ENCODE measurements around the gene AGO4.

The AGO4 gene

DNA sequence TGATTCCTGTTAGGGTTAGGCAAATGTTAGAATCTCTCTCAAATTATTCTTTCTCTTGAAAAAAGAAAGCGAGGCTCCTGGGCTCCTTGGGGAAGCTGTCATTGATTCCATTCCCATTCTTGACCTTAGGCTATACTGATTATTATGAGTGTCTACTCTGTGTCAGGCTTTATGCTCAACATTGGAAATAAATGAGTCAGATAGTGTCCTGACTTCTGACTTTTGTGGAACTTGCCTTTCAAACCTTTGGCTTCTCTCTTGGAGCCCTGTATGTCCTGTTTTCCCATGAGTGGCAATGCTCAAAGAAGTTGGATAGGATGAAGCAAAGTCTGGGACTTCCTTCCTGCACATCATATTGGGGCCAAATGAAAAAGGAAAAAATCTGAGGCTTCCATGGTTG lies 86.8 kb downstream of the AGO4 start:
- DNase-seq (ENCODE audit: low spot score): no peak

DNA sequence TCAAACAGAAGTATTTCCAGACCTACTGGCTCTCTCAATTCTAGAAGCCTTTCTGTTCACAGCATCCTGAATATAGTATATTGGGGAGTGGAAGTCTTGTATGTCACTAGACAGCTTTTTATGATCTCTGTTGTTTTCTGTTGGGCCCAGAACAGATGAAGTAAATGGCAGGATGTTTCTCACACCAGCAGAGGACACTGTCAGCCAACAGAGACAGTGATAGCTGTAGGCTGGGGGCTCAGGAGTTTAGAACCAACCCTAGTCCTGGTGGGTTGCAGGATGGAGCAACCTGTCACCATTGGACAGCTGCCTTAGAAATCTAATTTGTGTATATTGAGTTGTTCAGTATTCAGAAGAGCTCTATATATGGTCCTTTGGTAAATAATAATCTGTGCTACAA lies 92.1 kb downstream of the AGO4 start:
- no peak for DNase-seq (ENCODE audit: low spot score)

- no peak for DNase-seq (ENCODE audit: low spot score)
Measured at GRCh38 chr1:35901235-35901634, 93.4 kb downstream of the AGO4 start.

DNA sequence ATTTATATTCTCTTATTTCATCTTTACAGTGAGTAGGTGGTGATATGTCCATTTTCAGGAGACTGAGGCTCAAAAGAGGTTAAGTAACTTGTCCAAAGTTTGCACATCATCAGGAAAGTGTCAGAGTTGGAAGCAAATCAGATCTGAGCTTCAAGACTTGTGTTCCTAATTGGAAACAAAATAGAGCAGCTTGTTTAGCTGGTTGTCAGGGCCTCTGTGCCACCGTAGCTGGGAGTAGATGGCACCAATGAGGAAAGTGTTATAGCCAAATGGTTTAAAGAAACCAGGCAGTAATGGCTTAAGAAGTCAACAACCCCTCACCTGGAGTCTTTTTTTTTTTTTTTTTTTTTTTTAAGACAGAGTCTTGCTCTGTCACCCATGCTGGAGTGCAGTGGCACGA lies 94.9 kb downstream of the AGO4 start:
- DNase-seq (ENCODE audit: low spot score): no peak

Measured in iPS-NIHi11 (cell line).